Small intestine (tissue), 7 donors: Measurements from ENCODE around the gene MCF2L2. TPM values are rescaled to one million over a fixed set of nuclear protein-coding genes. Genes with fewer than 3 reads are reported as not detected.

Experiments used
- DNase-seq, 2 donors: peaks; one replicate each; pipeline versions ENCODE4 v3.0.0 to v3.0.0-alpha.2; 2013
- FAIRE-seq: peaks from 2 replicates; lab custom pipeline; 2012; peaks lifted over from hg19 to GRCh38; lab: Jason Lieb, UNC
- H3K27ac ChIP-seq, 3 donors: one replicate each; pipeline ENCODE4 v1.5.1; 2013; ENCODE audit warnings: low read length in 2 of 3, mild to moderate bottlenecking in 2 of 3, control low read depth in 1 of 3, inconsistent platforms in 1 of 3, low read depth in 1 of 3, moderate library complexity in 1 of 3
- H3K27me3 ChIP-seq, 3 donors: one replicate each; pipeline ENCODE4 v1.6.1; 2013; ENCODE audit warnings: low read length in 3 of 3, inconsistent platforms in 1 of 3; ENCODE audit not compliant: control insufficient read depth in 3 of 3, insufficient read depth in 3 of 3
- H3K36me3 ChIP-seq, 3 donors: one replicate each; pipeline ENCODE4 v1.6.1; 2013; ENCODE audit warnings: low read length in 3 of 3, inconsistent platforms in 1 of 3, low read depth in 1 of 3, mild to moderate bottlenecking in 1 of 3, moderate library complexity in 1 of 3; ENCODE audit not compliant: control insufficient read depth in 3 of 3, insufficient read depth in 2 of 3
- H3K4me1 ChIP-seq, 3 donors: one replicate each; pipeline ENCODE4 v1.6.1; 2013; ENCODE audit warnings: low read length in 2 of 3, inconsistent platforms in 1 of 3, low read depth in 1 of 3, mild to moderate bottlenecking in 1 of 3, moderate library complexity in 1 of 3; ENCODE audit not compliant: control insufficient read depth in 3 of 3, insufficient read depth in 2 of 3
- H3K4me3 ChIP-seq, 3 donors: one replicate each; pipeline ENCODE4 v1.5.1; 2013; ENCODE audit warnings: low read length in 3 of 3, control low read depth in 1 of 3, inconsistent platforms in 1 of 3, low read depth in 1 of 3, mild to moderate bottlenecking in 1 of 3, moderate library complexity in 1 of 3
- H3K9me3 ChIP-seq, 2 donors: one replicate each; pipeline ENCODE4 v1.6.1; 2013; ENCODE audit warnings: low read depth in 1 of 2, low read length in 1 of 2; ENCODE audit not compliant: control insufficient read depth in 2 of 2, insufficient read depth in 1 of 2
- WGBS, 3 donors: extraction: QIAGEN DNeasy Blood & Tissue Kit; methylation state at CpG; one replicate each; pipeline ENCODE4 v1.1.7; 2013; 5-methylcytosine and 5-hydroxymethylcytosine counted together
- polyA plus RNA-seq, 4 donors: library from polyadenylated mRNA; stranded (reverse) in 3 of 4; unstranded in 1 of 4; fragments of 200-250 nt in 3 of 4; fragments of 120-200 nt in 1 of 4; gene quantifications; one replicate each; pipeline versions ENCODE4 v1.2.1 to v1.2.3, GENCODE V29; 2013
- donor health status: healthy with polysubstance abuse.
- donor health status: control.
- donor health status: control.
- donor health status: Bipolar disorder and iron deficiency.
- donor health status: healthy.

MCF2L2 gene
- polyA plus RNA-seq, 4 donors = 1.1 to 1.3 (median 1.2) TPM; not detected in 1

GRCh38 chr3:183394150-183394549, 34.3 kb downstream of the MCF2L2 start:
- H3K4me1 ChIP-seq = peaks cover 0 to 2% (median 0%) of the 10 kb centered on the region in 3 donors
- H3K27me3 ChIP-seq = no peaks in the 10 kb centered on the region
- no peak overlapping the region for H3K4me3 ChIP-seq
- DNase-seq (peak in 1 of 2 donors; percentile 30), FAIRE-seq (no peak)
- 83 to 87% (median 84%) methylated on average over 6 of the region's 6 CpGs for whole genome bisulfite sequencing, 3 donors
- no peak overlapping the region for H3K27ac ChIP-seq
- H3K9me3 ChIP-seq = no peaks in the 10 kb centered on the region
- H3K36me3 ChIP-seq = no peaks in the 10 kb centered on the region

DNA sequence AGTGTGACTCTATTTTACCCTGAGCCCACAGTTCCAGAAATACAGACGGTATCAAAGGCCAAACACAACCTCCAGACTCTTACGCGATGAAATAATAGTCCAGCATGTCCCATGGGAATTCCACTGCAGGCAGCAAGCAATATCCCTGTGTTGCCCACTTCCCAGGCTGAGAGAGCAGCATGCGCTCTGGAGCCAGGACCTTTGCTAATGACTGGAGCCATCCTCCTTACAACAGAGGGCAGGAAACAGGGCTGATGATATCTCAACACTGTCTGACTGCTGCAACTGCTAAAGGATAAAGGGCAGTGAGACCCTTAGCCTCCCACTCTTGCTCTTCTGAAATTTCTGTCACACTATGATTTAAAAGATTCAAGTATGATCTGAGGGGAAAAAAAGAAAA, 34.8 kb downstream of the MCF2L2 start:
- 74 to 92% (median 87%) methylated on average over 4 of the region's 4 CpGs for WGBS, 3 donors
- Histone ChIP-seq H3K9me3 (no peaks in the 10 kb centered on the region), H3K4me3 (no peak overlapping the region), H3K36me3 (no peaks in the 10 kb centered on the region), H3K27ac (no peak overlapping the region), H3K27me3 (no peaks in the 10 kb centered on the region), H3K4me1 (peaks cover 0 to 2% (median 0%) of the 10 kb centered on the region in 3 donors)
- no peak for FAIRE-seq
- DNase-seq = no peak

DNA sequence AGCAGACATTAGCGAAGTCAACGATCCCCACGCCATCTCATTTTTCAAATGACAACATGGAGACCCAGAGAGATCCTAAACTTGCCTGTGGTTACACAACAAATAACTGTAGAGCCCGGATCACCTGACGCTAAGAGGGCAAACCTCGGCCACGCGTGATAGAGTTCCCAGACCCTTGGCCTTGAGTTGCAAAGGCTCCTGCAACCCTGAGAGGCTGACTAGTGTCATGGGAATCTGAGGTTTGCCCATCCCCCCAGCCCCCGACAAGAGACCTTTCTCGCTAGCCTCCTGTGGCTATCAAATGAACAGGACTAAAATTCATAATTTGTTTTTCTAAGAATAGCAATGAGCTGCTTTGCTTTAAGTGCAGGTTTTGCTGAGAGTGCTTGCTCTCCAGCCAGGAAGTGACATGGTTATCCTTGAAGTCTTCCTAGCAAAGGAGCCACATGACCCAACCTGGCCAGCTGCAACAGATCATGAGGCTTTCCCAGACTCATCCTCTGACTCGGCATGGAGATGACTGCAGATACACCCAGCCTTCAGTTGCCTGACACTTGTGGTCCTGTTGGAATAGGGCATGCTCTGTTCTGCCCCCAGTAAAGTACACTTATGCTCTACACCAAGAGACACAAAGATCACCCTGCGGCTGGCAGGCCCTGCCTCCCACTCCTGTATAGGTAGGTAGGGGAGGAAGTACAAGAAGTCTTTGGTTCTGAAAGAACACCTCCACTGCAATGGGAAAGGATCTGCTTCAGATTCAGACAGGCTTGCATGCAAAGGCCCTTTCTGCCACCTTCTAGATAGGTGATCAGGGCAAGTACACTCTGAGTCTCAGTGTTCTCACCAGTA, 36.0 kb downstream of the MCF2L2 start:
- WGBS, 3 donors = 83 to 86% (median 85%) methylated on average over 12 of the region's 12 CpGs
- FAIRE-seq (no peak), DNase-seq (peak in 1 of 2 donors; percentile 52)
- H3K27ac ChIP-seq = no peak overlapping the region
- H3K9me3 ChIP-seq = no peaks in the 10 kb centered on the region
- no peaks in the 10 kb centered on the region for H3K36me3 ChIP-seq
- no peaks in the 10 kb centered on the region for H3K27me3 ChIP-seq
- H3K4me1 ChIP-seq = peaks cover 0 to 2% (median 0%) of the 10 kb centered on the region in 3 donors
- no peak overlapping the region for H3K4me3 ChIP-seq

GRCh38 chr3:183391460-183391859, 37.0 kb downstream of the MCF2L2 start:
- Histone ChIP-seq H3K4me1 (peaks cover 0 to 2% (median 0%) of the 10 kb centered on the region in 3 donors), H3K36me3 (no peaks in the 10 kb centered on the region), H3K4me3 (no peak overlapping the region), H3K9me3 (no peaks in the 10 kb centered on the region), H3K27me3 (no peaks in the 10 kb centered on the region), H3K27ac (no peak overlapping the region)
- no peak for DNase-seq
- no peak for FAIRE-seq
- 81 to 93% (median 82%) methylated on average over 3 of the region's 3 CpGs for WGBS, 3 donors

DNA sequence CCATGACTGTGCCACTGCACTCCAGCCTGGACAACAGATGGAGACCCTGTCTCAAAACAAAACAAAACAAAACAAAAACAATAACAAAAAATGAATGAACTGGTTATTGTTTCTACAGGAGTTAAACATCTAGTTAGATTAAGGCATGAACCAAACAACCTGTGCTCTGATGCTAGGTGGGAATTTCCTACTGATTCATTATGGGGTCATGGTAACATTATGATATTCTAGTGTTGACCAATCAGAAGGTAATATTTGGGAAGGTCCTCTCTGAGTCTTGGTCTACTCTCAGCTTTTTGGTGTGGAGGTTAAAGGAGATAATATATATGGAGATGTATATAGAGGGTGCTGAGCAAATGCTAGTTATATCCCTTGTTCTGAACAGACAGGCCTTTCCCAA, 37.6 kb downstream of the MCF2L2 start:
- DNase-seq (no peak), FAIRE-seq (no peak)
- Histone ChIP-seq H3K27me3 (no peaks in the 10 kb centered on the region), H3K4me3 (no peak overlapping the region), H3K36me3 (no peaks in the 10 kb centered on the region), H3K9me3 (no peaks in the 10 kb centered on the region), H3K27ac (no peak overlapping the region), H3K4me1 (peaks cover 0 to 2% (median 0%) of the 10 kb centered on the region in 3 donors)

DNA sequence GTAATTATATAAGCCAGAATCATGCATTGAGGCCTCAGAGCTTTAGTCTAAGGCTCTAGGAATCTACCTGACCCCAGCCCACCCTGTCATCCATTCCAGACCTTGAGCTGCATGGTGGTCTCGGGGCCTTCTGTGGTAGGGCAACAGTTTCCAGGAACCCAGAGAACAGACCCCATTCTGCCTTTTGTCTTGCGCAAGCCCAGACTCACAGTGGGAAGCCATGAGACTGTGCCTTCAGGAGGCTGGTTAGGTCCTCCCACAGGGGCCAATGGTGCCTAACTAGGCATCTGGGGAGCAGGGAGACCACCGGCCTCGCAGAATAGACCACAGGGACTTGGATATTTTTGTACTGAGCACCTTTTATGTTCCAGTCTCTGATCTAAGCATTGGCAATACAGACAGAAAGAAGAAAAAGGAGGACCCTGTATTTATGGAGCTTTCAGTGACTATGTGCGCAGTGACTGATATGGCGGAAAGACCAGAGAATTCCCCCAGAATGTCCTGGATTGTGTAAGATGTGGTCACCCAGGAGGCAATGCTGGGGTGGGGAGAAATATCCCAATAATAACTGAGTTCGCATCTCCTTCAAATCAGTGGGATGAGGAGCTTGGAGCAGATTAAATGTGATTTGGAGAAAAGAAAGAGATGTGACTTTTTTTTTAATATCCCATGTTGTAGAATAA, 40.1 kb downstream of the MCF2L2 start:
- no peak overlapping the region for H3K4me3 ChIP-seq
- no peaks in the 10 kb centered on the region for H3K4me1 ChIP-seq
- DNase-seq (no peak), FAIRE-seq (no peak)
- 91 to 94% (median 92%) methylated on average over 7 of the region's 7 CpGs for WGBS, 3 donors
- H3K27me3 ChIP-seq = no peaks in the 10 kb centered on the region
- H3K36me3 ChIP-seq = no peaks in the 10 kb centered on the region
- no peaks in the 10 kb centered on the region for H3K9me3 ChIP-seq
- H3K27ac ChIP-seq = no peak overlapping the region

DNA sequence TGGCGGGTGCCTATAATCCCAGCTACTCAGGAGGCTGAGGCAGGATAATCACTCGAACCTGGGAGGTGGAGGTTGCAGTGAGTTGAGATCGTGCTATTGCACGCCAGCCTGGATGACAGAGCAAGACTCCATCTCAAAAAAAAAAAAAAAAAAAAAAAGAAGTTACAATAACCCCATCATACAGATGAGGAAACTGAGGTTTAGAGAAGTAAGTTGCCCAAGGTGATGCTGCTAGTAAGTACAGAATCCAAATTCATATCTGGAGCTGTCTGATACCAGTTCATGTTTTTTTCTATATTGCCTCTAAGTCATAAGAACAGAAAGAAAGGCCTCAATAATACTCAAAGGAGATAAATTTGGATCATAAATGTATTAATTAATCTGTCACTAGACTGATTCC, 40.6 kb downstream of the MCF2L2 start:
- Histone ChIP-seq H3K4me3 (no peak overlapping the region), H3K4me1 (no peaks in the 10 kb centered on the region), H3K36me3 (no peaks in the 10 kb centered on the region), H3K27ac (no peak overlapping the region), H3K27me3 (no peaks in the 10 kb centered on the region), H3K9me3 (no peaks in the 10 kb centered on the region)
- DNase-seq (no peak), FAIRE-seq (no peak)
- 72 to 95% (median 79%) methylated on average over 4 of the region's 4 CpGs for WGBS, 3 donors

DNA sequence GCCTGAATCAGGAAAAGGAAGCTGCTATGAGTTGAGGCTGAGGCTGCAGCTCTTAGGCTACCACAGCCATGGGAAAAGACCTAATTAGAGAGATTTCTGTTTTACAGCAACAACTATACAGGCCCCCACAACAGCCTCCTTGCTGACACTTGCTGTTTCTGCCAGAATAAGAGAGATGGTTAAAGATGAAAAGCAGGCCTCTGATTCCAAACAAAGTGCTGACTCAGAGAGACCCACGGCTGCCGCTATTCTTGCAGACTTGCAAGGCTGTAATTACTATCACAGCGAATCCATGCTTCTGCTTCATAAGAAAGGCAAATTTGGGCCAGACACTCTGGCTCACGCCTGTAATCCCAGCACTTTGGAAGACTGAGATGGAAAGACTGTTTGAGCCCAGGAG, 41.8 kb downstream of the MCF2L2 start:
- peaks cover 0 to 3% (median 0%) of the 10 kb centered on the region in 3 donors for H3K4me1 ChIP-seq
- H3K27me3 ChIP-seq = no peaks in the 10 kb centered on the region
- H3K4me3 ChIP-seq = no peak overlapping the region
- no peaks in the 10 kb centered on the region for H3K9me3 ChIP-seq
- DNase-seq (no peak), FAIRE-seq (no peak)
- H3K27ac ChIP-seq = no peak overlapping the region
- 75 to 97% (median 83%) methylated on average over 4 of the region's 4 CpGs for WGBS, 3 donors
- no peaks in the 10 kb centered on the region for H3K36me3 ChIP-seq
